ENCODE measurements around the gene GAL3ST2.

GAL3ST2 gene

GRCh38 chr2:241771286-241772062 is 5.1 kb upstream of the GAL3ST2 start (continued):
- TF ChIP-seq, protein P1, sequence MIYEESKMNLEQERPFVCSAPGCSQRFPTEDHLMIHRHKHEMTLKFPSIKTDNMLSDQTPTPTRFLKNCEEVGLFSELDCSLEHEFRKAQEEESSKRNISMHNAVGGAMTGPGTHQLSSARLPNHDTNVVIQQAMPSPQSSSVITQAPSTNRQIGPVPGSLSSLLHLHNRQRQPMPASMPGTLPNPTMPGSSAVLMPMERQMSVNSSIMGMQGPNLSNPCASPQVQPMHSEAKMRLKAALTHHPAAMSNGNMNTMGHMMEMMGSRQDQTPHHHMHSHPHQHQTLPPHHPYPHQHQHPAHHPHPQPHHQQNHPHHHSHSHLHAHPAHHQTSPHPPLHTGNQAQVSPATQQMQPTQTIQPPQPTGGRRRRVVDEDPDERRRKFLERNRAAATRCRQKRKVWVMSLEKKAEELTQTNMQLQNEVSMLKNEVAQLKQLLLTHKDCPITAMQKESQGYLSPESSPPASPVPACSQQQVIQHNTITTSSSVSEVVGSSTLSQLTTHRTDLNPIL (CRISPR knock-in tag; IDR thresholded peaks at IDR 0.05; ENCODE audit: low read depth), result no peak
- TF ChIP-seq ZFP3 (CRISPR knock-in tag; IDR thresholded peaks at IDR 0.05), result no peak
- TF ChIP-seq, protein P2, sequence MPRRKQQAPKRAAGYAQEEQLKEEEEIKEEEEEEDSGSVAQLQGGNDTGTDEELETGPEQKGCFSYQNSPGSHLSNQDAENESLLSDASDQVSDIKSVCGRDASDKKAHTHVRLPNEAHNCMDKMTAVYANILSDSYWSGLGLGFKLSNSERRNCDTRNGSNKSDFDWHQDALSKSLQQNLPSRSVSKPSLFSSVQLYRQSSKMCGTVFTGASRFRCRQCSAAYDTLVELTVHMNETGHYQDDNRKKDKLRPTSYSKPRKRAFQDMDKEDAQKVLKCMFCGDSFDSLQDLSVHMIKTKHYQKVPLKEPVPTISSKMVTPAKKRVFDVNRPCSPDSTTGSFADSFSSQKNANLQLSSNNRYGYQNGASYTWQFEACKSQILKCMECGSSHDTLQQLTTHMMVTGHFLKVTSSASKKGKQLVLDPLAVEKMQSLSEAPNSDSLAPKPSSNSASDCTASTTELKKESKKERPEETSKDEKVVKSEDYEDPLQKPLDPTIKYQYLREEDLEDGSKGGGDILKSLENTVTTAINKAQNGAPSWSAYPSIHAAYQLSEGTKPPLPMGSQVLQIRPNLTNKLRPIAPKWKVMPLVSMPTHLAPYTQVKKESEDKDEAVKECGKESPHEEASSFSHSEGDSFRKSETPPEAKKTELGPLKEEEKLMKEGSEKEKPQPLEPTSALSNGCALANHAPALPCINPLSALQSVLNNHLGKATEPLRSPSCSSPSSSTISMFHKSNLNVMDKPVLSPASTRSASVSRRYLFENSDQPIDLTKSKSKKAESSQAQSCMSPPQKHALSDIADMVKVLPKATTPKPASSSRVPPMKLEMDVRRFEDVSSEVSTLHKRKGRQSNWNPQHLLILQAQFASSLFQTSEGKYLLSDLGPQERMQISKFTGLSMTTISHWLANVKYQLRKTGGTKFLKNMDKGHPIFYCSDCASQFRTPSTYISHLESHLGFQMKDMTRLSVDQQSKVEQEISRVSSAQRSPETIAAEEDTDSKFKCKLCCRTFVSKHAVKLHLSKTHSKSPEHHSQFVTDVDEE (CRISPR knock-in tag; IDR thresholded peaks at IDR 0.05), result no peak
- no peak for TF ChIP-seq PPARA (CRISPR knock-in tag; IDR thresholded peaks at IDR 0.05; ENCODE audit: borderline replicate concordance)
- no peak for TF ChIP-seq ZNF70 (CRISPR knock-in tag; IDR thresholded peaks at IDR 0.05)

DNA sequence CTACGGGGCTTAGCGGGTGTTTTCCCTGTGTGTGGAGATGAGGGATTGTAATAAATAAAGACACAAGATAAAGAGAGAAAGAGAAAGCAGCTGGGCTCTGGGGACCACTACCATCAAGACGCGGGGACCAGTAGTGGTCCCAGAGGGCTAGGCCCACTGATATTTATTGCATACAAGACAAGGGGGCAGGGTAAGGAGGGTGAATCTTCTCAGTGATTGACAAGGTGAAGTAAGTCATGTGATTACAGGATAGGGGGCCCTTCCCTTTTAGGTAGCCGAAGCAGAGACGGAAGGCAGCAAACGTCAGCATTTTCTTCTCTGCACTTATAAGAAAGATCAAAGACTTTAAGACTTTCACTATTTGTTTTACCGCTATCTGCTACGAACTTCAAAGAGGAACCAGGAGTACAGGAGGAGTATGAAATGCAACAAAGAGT is 4.5 kb upstream of the GAL3ST2 start:
- ATAC-seq, result no peak
- TF ChIP-seq SNAI2 (CRISPR knock-in tag; IDR thresholded peaks at IDR 0.05), result no peak
- TF ChIP-seq, protein P3, sequence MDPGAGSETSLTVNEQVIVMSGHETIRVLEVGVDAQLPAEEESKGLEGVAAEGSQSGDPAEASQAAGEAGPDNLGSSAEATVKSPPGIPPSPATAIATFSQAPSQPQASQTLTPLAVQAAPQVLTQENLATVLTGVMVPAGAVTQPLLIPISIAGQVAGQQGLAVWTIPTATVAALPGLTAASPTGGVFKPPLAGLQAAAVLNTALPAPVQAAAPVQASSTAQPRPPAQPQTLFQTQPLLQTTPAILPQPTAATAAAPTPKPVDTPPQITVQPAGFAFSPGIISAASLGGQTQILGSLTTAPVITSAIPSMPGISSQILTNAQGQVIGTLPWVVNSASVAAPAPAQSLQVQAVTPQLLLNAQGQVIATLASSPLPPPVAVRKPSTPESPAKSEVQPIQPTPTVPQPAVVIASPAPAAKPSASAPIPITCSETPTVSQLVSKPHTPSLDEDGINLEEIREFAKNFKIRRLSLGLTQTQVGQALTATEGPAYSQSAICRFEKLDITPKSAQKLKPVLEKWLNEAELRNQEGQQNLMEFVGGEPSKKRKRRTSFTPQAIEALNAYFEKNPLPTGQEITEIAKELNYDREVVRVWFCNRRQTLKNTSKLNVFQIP (CRISPR knock-in tag; IDR thresholded peaks at IDR 0.05; ENCODE audit: borderline replicate concordance, low read depth), result no peak
- TF ChIP-seq ZNF8 (CRISPR knock-in tag; IDR thresholded peaks at IDR 0.05), result no peak
- TF ChIP-seq, protein P1 (CRISPR knock-in tag; IDR thresholded peaks at IDR 0.05; ENCODE audit: low read depth), result no peak
- no peak for TF ChIP-seq ZFP30 (CRISPR knock-in tag; IDR thresholded peaks at IDR 0.05)
- no peak for TF ChIP-seq ZNF70 (CRISPR knock-in tag; IDR thresholded peaks at IDR 0.05)
- TF ChIP-seq CSRNP3 (CRISPR knock-in tag; IDR thresholded peaks at IDR 0.05), result no peak
- no peak for TF ChIP-seq ZFP3 (CRISPR knock-in tag; IDR thresholded peaks at IDR 0.05)
- no peak for TF ChIP-seq ARNTL (CRISPR knock-in tag; IDR thresholded peaks at IDR 0.05; ENCODE audit: borderline replicate concordance, low read depth)
- no peak for TF ChIP-seq ZC3H10 (CRISPR knock-in tag; IDR thresholded peaks at IDR 0.05)
- TF ChIP-seq GLIS3 (CRISPR knock-in tag; IDR thresholded peaks at IDR 0.05), result no peak
- TF ChIP-seq, protein P2 (CRISPR knock-in tag; IDR thresholded peaks at IDR 0.05), result no peak
- no peak for TF ChIP-seq BACH2 (CRISPR knock-in tag; IDR thresholded peaks at IDR 0.05; ENCODE audit: borderline replicate concordance)
- no peak for TF ChIP-seq ZNF565 (CRISPR knock-in tag; conservative IDR thresholded peaks at IDR 0.05; ENCODE audit: low read depth)
- TF ChIP-seq TCF4 (CRISPR knock-in tag; IDR thresholded peaks at IDR 0.05; ENCODE audit: borderline replicate concordance), result no peak
- no peak for TF ChIP-seq PATZ1 (CRISPR knock-in tag; IDR thresholded peaks at IDR 0.05; ENCODE audit: borderline replicate concordance)
- TF ChIP-seq PPARA (CRISPR knock-in tag; IDR thresholded peaks at IDR 0.05; ENCODE audit: borderline replicate concordance), result no peak
- no peak for TF ChIP-seq OSR1 (CRISPR knock-in tag; IDR thresholded peaks at IDR 0.05)
- no peak for TF ChIP-seq ESRRG (CRISPR knock-in tag; IDR thresholded peaks at IDR 0.05)

Measured in SK-N-SH treated with all-trans-retinoic acid at 6 μM for 48 hours (cell line).